ENCODE measurements around the gene C1orf115. TPM values are rescaled to one million over a fixed set of nuclear protein-coding genes. Genes with fewer than 3 reads are reported as not detected.

The C1orf115 gene
- total and polyA plus RNA-seq, 2 of the 4 experiments (the other 2 are of a cell fraction): 0.07 to 0.18 TPM

GRCh38 chr1:220682901-220683576 lies 7.1 kb upstream of the C1orf115 start:
- no peak overlapping the region for H4K8ac ChIP-seq (ENCODE audit: low read depth in 2 of 2, low read length in 2 of 2)
- no peaks in the 10 kb centered on the region for H3K9me1 ChIP-seq (ENCODE audit: insufficient read depth, low read length)
- no peak for TF ChIP-seq FOS (IDR thresholded peaks at IDR 0.05; ENCODE audit: low read depth, low read length)
- TF ChIP-seq RFX5 (IDR thresholded peaks at IDR 0.05; ENCODE audit: low read depth, low read length): no peak
- TF ChIP-seq MAFK (IDR thresholded peaks at IDR 0.05; ENCODE audit: low read depth, low read length): no peak
- TF ChIP-seq CTCF (conservative IDR thresholded peaks at IDR 0.05; ENCODE audit: low read depth, low read length): no peak
- TF ChIP-seq POLR2A (IDR thresholded peaks at IDR 0.05; ENCODE audit: low read depth, low read length): no peak
- no peak for TF ChIP-seq RAD21 (IDR thresholded peaks at IDR 0.05; ENCODE audit: low read length)
- TF ChIP-seq, protein P1, sequence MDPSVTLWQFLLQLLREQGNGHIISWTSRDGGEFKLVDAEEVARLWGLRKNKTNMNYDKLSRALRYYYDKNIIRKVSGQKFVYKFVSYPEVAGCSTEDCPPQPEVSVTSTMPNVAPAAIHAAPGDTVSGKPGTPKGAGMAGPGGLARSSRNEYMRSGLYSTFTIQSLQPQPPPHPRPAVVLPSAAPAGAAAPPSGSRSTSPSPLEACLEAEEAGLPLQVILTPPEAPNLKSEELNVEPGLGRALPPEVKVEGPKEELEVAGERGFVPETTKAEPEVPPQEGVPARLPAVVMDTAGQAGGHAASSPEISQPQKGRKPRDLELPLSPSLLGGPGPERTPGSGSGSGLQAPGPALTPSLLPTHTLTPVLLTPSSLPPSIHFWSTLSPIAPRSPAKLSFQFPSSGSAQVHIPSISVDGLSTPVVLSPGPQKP (IDR thresholded peaks at IDR 0.05; ENCODE audit: borderline replicate concordance, low read depth, low read length): no peak
- TF ChIP-seq CHD1 (IDR thresholded peaks at IDR 0.05; ENCODE audit: low read depth, low read length): no peak
- no peak for TF ChIP-seq MAZ (IDR thresholded peaks at IDR 0.05; ENCODE audit: borderline replicate concordance, low read depth, low read length)
- no peak for TF ChIP-seq SMC3 (IDR thresholded peaks at IDR 0.05; ENCODE audit: low read depth, low read length)
- TF ChIP-seq BHLHE40 (IDR thresholded peaks at IDR 0.05; ENCODE audit: low read depth, low read length): no peak
- no peak for TF ChIP-seq NFE2L2 (IDR thresholded peaks at IDR 0.05; ENCODE audit: low read depth, low read length)
- no peak for TF ChIP-seq MXI1 (IDR thresholded peaks at IDR 0.05; ENCODE audit: borderline replicate concordance, low read depth, low read length)
- TF ChIP-seq, protein P2, sequence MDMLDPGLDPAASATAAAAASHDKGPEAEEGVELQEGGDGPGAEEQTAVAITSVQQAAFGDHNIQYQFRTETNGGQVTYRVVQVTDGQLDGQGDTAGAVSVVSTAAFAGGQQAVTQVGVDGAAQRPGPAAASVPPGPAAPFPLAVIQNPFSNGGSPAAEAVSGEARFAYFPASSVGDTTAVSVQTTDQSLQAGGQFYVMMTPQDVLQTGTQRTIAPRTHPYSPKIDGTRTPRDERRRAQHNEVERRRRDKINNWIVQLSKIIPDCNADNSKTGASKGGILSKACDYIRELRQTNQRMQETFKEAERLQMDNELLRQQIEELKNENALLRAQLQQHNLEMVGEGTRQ (IDR thresholded peaks at IDR 0.05; ENCODE audit: low read depth, low read length): no peak
- H2BK15ac ChIP-seq (ENCODE audit: low read depth, low read length): no peak overlapping the region
- BruUV-seq (replicated peaks): no TSS peak
- H3K4me3 ChIP-seq (ENCODE audit: insufficient read depth, low read depth, low read length): no peak overlapping the region
- H4K20me1 ChIP-seq (ENCODE audit: insufficient read depth, low read length): no peaks in the 10 kb centered on the region
- ATAC-seq (ENCODE audit: low read depth) (no peak), DNase-seq (no peak)
- no peak overlapping the region for H4K5ac ChIP-seq (ENCODE audit: low read depth, low read length)
- H2AFZ ChIP-seq (replicated peaks; ENCODE audit: low read length, poor library complexity): no peak overlapping the region
- no peak overlapping the region for H2BK5ac ChIP-seq (ENCODE audit: low read depth, low read length, poor library complexity, severe bottlenecking)
- H3K4ac ChIP-seq (ENCODE audit: low read depth, low read length): no peak overlapping the region
- no peak overlapping the region for H3K23ac ChIP-seq (ENCODE audit: low read depth, low read length)
- no peak overlapping the region for H2BK120ac ChIP-seq (ENCODE audit: low read depth, low read length)
- ChIA-PET CTCF (no interaction called here), POLR2A (ENCODE audit: unreplicated experiment) (no interaction called here)
- no peak overlapping the region for H2AK9ac ChIP-seq (replicated peaks; ENCODE audit: low read depth, low read length, poor library complexity)
- H3K79me1 ChIP-seq (ENCODE audit: low read depth in 1 of 2, low read length in 2 of 2): no peaks in the 10 kb centered on the region
- no peaks in the 10 kb centered on the region for H3K36me3 ChIP-seq (ENCODE audit: control insufficient read depth, insufficient read depth, low read length)
- no peak overlapping the region for H2AK5ac ChIP-seq (ENCODE audit: low read depth, low read length)
- intact Hi-C loops (cut with micrococcal nuclease): no loop called here
- dilution Hi-C loops (cut with HindIII; ENCODE audit: low sequenced_read_pairs, unreplicated experiment): no loop called here
- in situ Hi-C loops (cut with MboI; ENCODE audit: low sequenced_read_pairs): no loop called here
- H4K91ac ChIP-seq (ENCODE audit: insufficient read depth, low read depth, low read length): no peak overlapping the region
- H3K27ac ChIP-seq (ENCODE audit: insufficient read depth, low read length): no peak overlapping the region
- H2BK20ac ChIP-seq (ENCODE audit: low read depth, low read length): no peak overlapping the region
- no peaks in the 10 kb centered on the region for H3K9me3 ChIP-seq (ENCODE audit: control insufficient read depth, insufficient read depth, low read length)
- no peak overlapping the region for H3K56ac ChIP-seq (ENCODE audit: extremely low read depth, insufficient read depth, low read length)
- no peak overlapping the region for H3K18ac ChIP-seq (ENCODE audit: low read depth, low read length)
- H3K4me2 ChIP-seq (ENCODE audit: low read depth, low read length): no peak overlapping the region
- no peaks in the 10 kb centered on the region; the same call in 1 of the 2 replicates for H3K27me3 ChIP-seq (ENCODE audit: control insufficient read depth, insufficient read depth, low read length)
- H3K14ac ChIP-seq (replicated peaks; ENCODE audit: low read depth, low read length): no peak overlapping the region
- H3K9ac ChIP-seq (ENCODE audit: low read depth, low read length): no peak overlapping the region
- 63% methylated on average over 5 of the region's 17 CpGs; no CpG with 5 or more reads in 1 of the 2 experiments for WGBS, 2 experiments (ENCODE audit: extremely low coverage in 2 of 2, insufficient read length in 1 of 2)
- H3K4me1 ChIP-seq (ENCODE audit: control insufficient read depth, insufficient read depth, low read length): no peaks in the 10 kb centered on the region
